ENCODE measurements around the gene HSPA1B. TPM values are rescaled to one million over a fixed set of nuclear protein-coding genes. Genes with fewer than 3 reads are reported as not detected.

HSPA1B gene
- total RNA-seq, 1 experiment from 2014 or later = 131 TPM

- POLR2A ChIA-PET (ENCODE audit: low non-redundant PET) = interaction anchor here (0.5 to 1.2 kb wide), 16 partner anchors 20 to 1145 kb away, joined by 3 to 9 read pairs (median 4); partner anchors contain the start of genes BAG6, CLIC1, LSM2 and MSH5
- DNase-seq (ENCODE audit: low spot score) = peak; percentile 87
Measured at GRCh38 chr6:31826793-31827285, 699 bp upstream of the HSPA1B start.

GRCh38 chr6:31829633-31830283 is 2.2 kb downstream of the HSPA1B start:
- TF ChIP-seq CTCF (conservative IDR thresholded peaks at IDR 0.05; ENCODE audit: low read depth, low read length) (peak; percentile 70), EZH2 (IDR thresholded peaks at IDR 0.05; ENCODE audit: borderline replicate concordance, low read depth, low read length, poor library complexity, severe bottlenecking) (no peak)
- Histone ChIP-seq H3K27ac (ENCODE audit: low read depth, low read length, poor library complexity, severe bottlenecking) (peak overlapping the region; percentile 28), H3K4me3 (ENCODE audit: low read depth, low read length, poor library complexity, severe bottlenecking) (peak overlapping the region; percentile 66), H3K27me3 (replicated peaks; ENCODE audit: insufficient read depth, low read depth, low read length, poor library complexity) (no peaks in the 10 kb centered on the region), H3K36me3 (ENCODE audit: insufficient read depth, low read length, poor library complexity, severe bottlenecking) (no peaks in the 10 kb centered on the region), H3K9me3 (ENCODE audit: low read depth, low read length, poor library complexity, severe bottlenecking) (no peaks in the 10 kb centered on the region), H3K4me1 (ENCODE audit: insufficient read depth, low read length, poor library complexity, severe bottlenecking) (peaks cover 13% of the 10 kb centered on the region)
- POLR2A ChIA-PET (ENCODE audit: low non-redundant PET) = no interaction called here
- peak; percentile 77 for DNase-seq (ENCODE audit: low spot score)
- intact Hi-C loops (cut with micrococcal nuclease; ENCODE audit: unreplicated experiment) = loop anchor here (2.0 to 5.0 kb wide), 3 partner anchors 37 to 287 kb away; partner anchors contain the start of genes DDX39B and LY6G5C
- CTCF ChIA-PET = interaction anchor here (0.7 to 1.7 kb wide), 5 partner anchors 15 to 280 kb away, joined by 3 to 15 read pairs (median 6); partner anchors contain the start of genes DDAH2, HSPA1A, HSPA1L and LSM2
- no TSS peak for BruUV-seq (replicated peaks)

More at GRCh38 chr6:31826793-31827285, 699 bp upstream of the HSPA1B start:
- CTCF ChIA-PET = interaction anchor here (0.5 to 0.6 kb wide), 2 partner anchors 20 to 91 kb away, joined by 6 to 7 read pairs; partner anchors contain the start of gene LSM2
- Histone ChIP-seq H3K9me3 (ENCODE audit: low read depth, low read length, poor library complexity, severe bottlenecking) (no peaks in the 10 kb centered on the region), H3K27ac (ENCODE audit: low read depth, low read length, poor library complexity, severe bottlenecking) (peak overlapping the region; percentile 83), H3K4me1 (ENCODE audit: insufficient read depth, low read length, poor library complexity, severe bottlenecking) (peaks cover 7% of the 10 kb centered on the region), H3K36me3 (ENCODE audit: insufficient read depth, low read length, poor library complexity, severe bottlenecking) (no peaks in the 10 kb centered on the region), H3K27me3 (replicated peaks; ENCODE audit: insufficient read depth, low read depth, low read length, poor library complexity) (no peaks in the 10 kb centered on the region), H3K4me3 (ENCODE audit: low read depth, low read length, poor library complexity, severe bottlenecking) (peak overlapping the region; percentile 67)
- BruUV-seq (replicated peaks) = TSS peak; percentile 93
- intact Hi-C loops (cut with micrococcal nuclease; ENCODE audit: unreplicated experiment) = loop anchor here (2.0 kb wide), 1 partner anchor 98 kb away; the partner anchor contains the start of gene DDAH2
- TF ChIP-seq CTCF (conservative IDR thresholded peaks at IDR 0.05; ENCODE audit: low read depth, low read length) (no peak), EZH2 (IDR thresholded peaks at IDR 0.05; ENCODE audit: borderline replicate concordance, low read depth, low read length, poor library complexity, severe bottlenecking) (no peak)

GRCh38 chr6:31830886-31831335 is 3.4 kb downstream of the HSPA1B start:
- Histone ChIP-seq H3K9me3 (ENCODE audit: low read depth, low read length, poor library complexity, severe bottlenecking) (no peaks in the 10 kb centered on the region), H3K36me3 (ENCODE audit: insufficient read depth, low read length, poor library complexity, severe bottlenecking) (peaks cover under 1% of the 10 kb centered on the region), H3K4me1 (ENCODE audit: insufficient read depth, low read length, poor library complexity, severe bottlenecking) (peaks cover 13% of the 10 kb centered on the region), H3K27me3 (replicated peaks; ENCODE audit: insufficient read depth, low read depth, low read length, poor library complexity) (no peaks in the 10 kb centered on the region), H3K27ac (ENCODE audit: low read depth, low read length, poor library complexity, severe bottlenecking) (peak overlapping the region; percentile 28), H3K4me3 (ENCODE audit: low read depth, low read length, poor library complexity, severe bottlenecking) (peak overlapping the region; percentile 66)
- intact Hi-C loops (cut with micrococcal nuclease; ENCODE audit: unreplicated experiment) = loop anchor here (2.0 to 5.0 kb wide), 3 partner anchors 39 to 289 kb away; partner anchors contain the start of genes DDX39B and LY6G5C
- ChIA-PET POLR2A (ENCODE audit: low non-redundant PET) (interaction anchor here (0.7 kb wide), 1 partner anchor 101 kb away, joined by 3 read pairs; no protein-coding TSS in a partner anchor), CTCF (interaction anchor here (0.6 to 1.7 kb wide), 3 partner anchors 90 to 1187 kb away, joined by 3 to 14 read pairs (median 6); partner anchors contain the start of gene DDAH2)
- BruUV-seq (replicated peaks) = no TSS peak
- TF ChIP-seq CTCF (conservative IDR thresholded peaks at IDR 0.05; ENCODE audit: low read depth, low read length) (no peak), EZH2 (IDR thresholded peaks at IDR 0.05; ENCODE audit: borderline replicate concordance, low read depth, low read length, poor library complexity, severe bottlenecking) (no peak)
- DNase-seq (ENCODE audit: low spot score) = no peak

All from A673 (cell line).